Keratinocyte (primary cell): ENCODE measurements around the gene DGKD. TPM values are rescaled to one million over a fixed set of nuclear protein-coding genes. Genes with fewer than 3 reads are reported as not detected.

Source experiments
- DNase-seq: peaks from one replicate; pipeline ENCODE4 v3.0.0-alpha.2; 2011; ENCODE audit warnings: low read depth, missing footprints, low spot score
- FAIRE-seq: peaks from 2 replicates; lab custom pipeline; 2011; peaks lifted over from hg19 to GRCh38; lab: Jason Lieb, UNC
- H2AFZ ChIP-seq: 2 replicates; pipeline ENCODE4 v1.6.0; 2012; ENCODE audit warnings: low read length, control low read depth, inconsistent platforms; ENCODE audit not compliant: control insufficient read depth
- H3K27ac ChIP-seq: 2 replicates; pipeline ENCODE4 v1.5.1; 2011; ENCODE audit warnings: low read length; ENCODE audit not compliant: control insufficient read depth, insufficient read depth
- H3K27me3 ChIP-seq: 3 replicates; pipeline ENCODE4 v1.6.0; 2011; ENCODE audit warnings: low read length; ENCODE audit not compliant: control insufficient read depth, insufficient read depth; ENCODE audit errors: extremely low read depth
- H3K36me3 ChIP-seq, 2 experiments: 2 replicates in 1 of 2; 3 replicates in 1 of 2; pipeline ENCODE4 v1.5.1; 2011; ENCODE audit warnings: low read length in 2 of 2, mild to moderate bottlenecking in 1 of 2; ENCODE audit not compliant: control insufficient read depth in 2 of 2, insufficient read depth in 2 of 2; ENCODE audit errors: extremely low read depth in 1 of 2
- H3K4me1 ChIP-seq: 3 replicates; pipeline ENCODE4 v1.5.1; 2011; ENCODE audit warnings: low read length; ENCODE audit not compliant: control insufficient read depth, insufficient read depth; ENCODE audit errors: extremely low read depth
- H3K4me2 ChIP-seq: 3 replicates; pipeline ENCODE4 v1.6.0; 2011; ENCODE audit warnings: low read depth, low read length; ENCODE audit not compliant: control insufficient read depth, insufficient read depth; ENCODE audit errors: extremely low read depth
- H3K4me3 ChIP-seq, 3 experiments: fragments of 200-600 bp in 1 of 3; sonication (generic) in 1 of 3; 2 replicates in 2 of 3; 3 replicates in 1 of 3; pipeline ENCODE4 v1.5.1; 2011 to 2016; ENCODE audit warnings: low read length in 3 of 3, mild to moderate bottlenecking in 3 of 3, control low read depth in 2 of 3, inconsistent platforms in 1 of 3, low read depth in 1 of 3, mixed read lengths in 1 of 3, mixed run types in 1 of 3, moderate library complexity in 1 of 3; ENCODE audit not compliant: control insufficient read depth in 2 of 3, insufficient read depth in 2 of 3; ENCODE audit errors: extremely low read depth in 1 of 3
- H3K79me2 ChIP-seq: 2 replicates; pipeline ENCODE4 v1.6.0; 2012; ENCODE audit warnings: low read length; ENCODE audit not compliant: control insufficient read depth, insufficient read depth
- H3K9ac ChIP-seq: 3 replicates; pipeline ENCODE4 v1.6.0; 2011; ENCODE audit warnings: low read length; ENCODE audit not compliant: control insufficient read depth, insufficient read depth; ENCODE audit errors: extremely low read depth
- H3K9me1 ChIP-seq: 3 replicates; pipeline ENCODE4 v1.6.0; 2011; ENCODE audit warnings: low read length; ENCODE audit not compliant: control insufficient read depth, insufficient read depth; ENCODE audit errors: extremely low read depth
- H3K9me3 ChIP-seq: 2 replicates; pipeline ENCODE4 v1.5.1; 2012; ENCODE audit warnings: low read depth, low read length; ENCODE audit not compliant: control insufficient read depth
- H4K20me1 ChIP-seq: 3 replicates; pipeline ENCODE4 v1.6.0; 2011; ENCODE audit warnings: low read length; ENCODE audit not compliant: control insufficient read depth, insufficient read depth; ENCODE audit errors: extremely low read depth
- CTCF ChIP-seq, 3 experiments: IDR thresholded peaks in 1 of 3; conservative IDR thresholded peaks in 1 of 3; optimal IDR thresholded peaks in 1 of 3; 2 replicates in 2 of 3; 3 replicates in 1 of 3; pipeline versions ENCODE3 to v1.5.1; 2011; ENCODE audit warnings: low read length in 3 of 3, mild to moderate bottlenecking in 3 of 3, moderate library complexity in 2 of 3, control low read depth in 1 of 3, inconsistent platforms in 1 of 3; ENCODE audit not compliant: insufficient read depth in 2 of 3; ENCODE audit errors: extremely low read depth in 1 of 3
- EZH2 ChIP-seq: IDR thresholded peaks from one replicate; pipeline ENCODE4 v1.6.1; 2012; ENCODE audit warnings: inconsistent platforms, mild to moderate bottlenecking, low read length, moderate library complexity
- dilution Hi-C: fragments of 300-500 bp; cut with MboI; formaldehyde crosslinking; loops from one replicate; pipeline ENCODE4 v1.7.0; 2020; ENCODE audit warnings: low sequenced_read_pairs; ENCODE audit not compliant: extremely low pct_ligation_motif_present
- polyA plus RNA-seq, 5 experiments: library from polyadenylated mRNA; depleted of rRNA in 3 of 5; stranded (reverse) in 3 of 5; stranded (forward) in 1 of 5; unstranded in 1 of 5; fragments of >200 nt; gene quantifications; 1 replicate in 1 of 5; 2 replicates in 3 of 5; 3 replicates in 1 of 5; pipeline versions ENCODE4 v1.2.1 to v1.2.3, GENCODE V29; 2011 to 2012; ENCODE audit warnings: missing spikeins in 2 of 5, low read depth in 1 of 5, low replicate concordance in 1 of 5

DGKD gene
- polyA plus RNA-seq, 1 donor (not counting 4 experiments of a cell fraction or from before 2014, with no cell fraction given), result 6.1 TPM

- Histone ChIP-seq H3K27ac (no peak overlapping the region), H3K9me1 (no peaks in the 10 kb centered on the region), H3K4me3 (no peak overlapping the region), H2AFZ (no peak overlapping the region), H3K36me3 (no peaks in the 10 kb centered on the region), H3K4me2 (no peak overlapping the region), H4K20me1 (no peaks in the 10 kb centered on the region), H3K9me3 (no peaks in the 10 kb centered on the region), H3K79me2 (no peaks in the 10 kb centered on the region), H3K9ac (no peak overlapping the region), H3K27me3 (peaks cover 20% of the 10 kb centered on the region), H3K4me1 (no peaks in the 10 kb centered on the region)
- TF ChIP-seq CTCF (optimal IDR thresholded peaks at IDR 0.05 in 1 of 3, IDR thresholded peaks at IDR 0.05 in 1 of 3, conservative IDR thresholded peaks at IDR 0.05 in 1 of 3; ENCODE audit: extremely low read depth in 1 of 3, insufficient read depth in 2 of 3, low read length in 3 of 3), result no peak
- TF ChIP-seq EZH2, result no peak
- DNase-seq (no peak), FAIRE-seq (no peak)
- dilution Hi-C loops, result no loop called here
Measured at GRCh38 chr2:233319256-233319655, 35.0 kb upstream of the DGKD start.

- DNase-seq (no peak), FAIRE-seq (no peak)
- no peak overlapping the region for H2AFZ ChIP-seq
- no peaks in the 10 kb centered on the region for H3K4me1 ChIP-seq
- no peaks in the 10 kb centered on the region for H3K9me1 ChIP-seq
- H3K27ac ChIP-seq, result no peak overlapping the region
- H3K36me3 ChIP-seq, result no peaks in the 10 kb centered on the region
- no peaks in the 10 kb centered on the region for H3K9me3 ChIP-seq
- dilution Hi-C loops, result no loop called here
- no peak overlapping the region for H3K4me2 ChIP-seq
- H4K20me1 ChIP-seq, result no peaks in the 10 kb centered on the region
- no peak overlapping the region for H3K9ac ChIP-seq
- H3K79me2 ChIP-seq, result no peaks in the 10 kb centered on the region
- H3K4me3 ChIP-seq, result no peak overlapping the region
- peaks cover 20% of the 10 kb centered on the region for H3K27me3 ChIP-seq
- TF ChIP-seq EZH2, result no peak
- no peak for TF ChIP-seq CTCF (optimal IDR thresholded peaks at IDR 0.05 in 1 of 3, IDR thresholded peaks at IDR 0.05 in 1 of 3, conservative IDR thresholded peaks at IDR 0.05 in 1 of 3; ENCODE audit: extremely low read depth in 1 of 3, insufficient read depth in 2 of 3, low read length in 3 of 3)
Measured at GRCh38 chr2:233320470-233320869, 33.8 kb upstream of the DGKD start.
